Karpas-422 (cell line): ENCODE data around the gene METTL4. TPM values are rescaled to one million over a fixed set of nuclear protein-coding genes. Genes with fewer than 3 reads are reported as not detected.
"Not testable (repeated sequence)": the region's sequence is repeated elsewhere in the genome, so short reads cannot be mapped to it uniquely, and the experiment has no call there.

Source experiments
- DNase-seq: peaks from one replicate; pipeline ENCODE4 v3.0.0-alpha.2; 2015
- H2AFZ ChIP-seq: fragments of 200-600 bp; sonication (generic); 2 replicates; pipeline ENCODE4 v1.6.1; 2014; ENCODE audit warnings: antibody characterized with exemption, low read length, mixed read lengths
- H3K27ac ChIP-seq: fragments of 200-600 bp; sonication (generic); 2 replicates; pipeline ENCODE4 v1.5.1; 2014; ENCODE audit warnings: mild to moderate bottlenecking, low read length, moderate library complexity
- H3K27me3 ChIP-seq: fragments of 200-600 bp; sonication (generic); 2 replicates; pipeline ENCODE4 v1.6.1; 2014; ENCODE audit warnings: low read length, mixed read lengths
- H3K36me3 ChIP-seq: fragments of 200-600 bp; sonication (generic); 2 replicates; pipeline ENCODE4 v1.6.1; 2014; ENCODE audit warnings: low read length, mixed read lengths; ENCODE audit not compliant: insufficient read depth
- H3K4me1 ChIP-seq: fragments of 200-600 bp; sonication (generic); 2 replicates; pipeline ENCODE4 v1.6.1; 2014; ENCODE audit warnings: mild to moderate bottlenecking, low read length, mixed read lengths
- H3K4me2 ChIP-seq: fragments of 200-600 bp; sonication (generic); 2 replicates; pipeline ENCODE4 v1.6.1; 2014; ENCODE audit warnings: low read length, low read depth, mild to moderate bottlenecking; ENCODE audit not compliant: poor library complexity, severe bottlenecking
- H3K4me3 ChIP-seq: fragments of 200-600 bp; sonication (generic); 2 replicates; pipeline ENCODE4 v1.5.1; 2014; ENCODE audit warnings: mild to moderate bottlenecking, antibody characterized with exemption, low read length, mixed read lengths
- H3K79me2 ChIP-seq: fragments of 200-600 bp; sonication (generic); 2 replicates; pipeline ENCODE4 v1.6.1; 2014; ENCODE audit warnings: mild to moderate bottlenecking, low read length, mixed read lengths
- H3K9ac ChIP-seq: fragments of 200-600 bp; sonication (generic); 2 replicates; pipeline ENCODE4 v1.6.0; 2014; ENCODE audit warnings: low read length
- H3K9me2 ChIP-seq: fragments of 200-600 bp; sonication (generic), shearing (Covaris generic); replicated peaks from 2 replicates; pipeline ENCODE4 v1.6.0; 2014; ENCODE audit warnings: mild to moderate bottlenecking, low read length, moderate library complexity; ENCODE audit not compliant: insufficient read depth
- H3K9me3 ChIP-seq: fragments of 300-700, 200-600 bp; sonication (generic); 2 replicates; pipeline ENCODE4 v1.6.1; 2014; ENCODE audit warnings: low read length, mixed read lengths
- H4K20me1 ChIP-seq: fragments of 200-600 bp; sonication (generic); 2 replicates; pipeline ENCODE4 v1.6.1; 2014; ENCODE audit warnings: mild to moderate bottlenecking, antibody characterized with exemption, low read length, low read depth; ENCODE audit not compliant: insufficient read depth
- total RNA-seq: library from RNA; depleted of rRNA; stranded (reverse); fragments of >200 nt; shearing (Covaris generic); gene quantifications from 2 replicates; pipeline ENCODE4 v1.2.3, GENCODE V29; 2014; ENCODE audit warnings: low replicate concordance

METTL4 gene
- total RNA-seq, 1 experiment from 2014 or later, result 15.8 TPM

DNA sequence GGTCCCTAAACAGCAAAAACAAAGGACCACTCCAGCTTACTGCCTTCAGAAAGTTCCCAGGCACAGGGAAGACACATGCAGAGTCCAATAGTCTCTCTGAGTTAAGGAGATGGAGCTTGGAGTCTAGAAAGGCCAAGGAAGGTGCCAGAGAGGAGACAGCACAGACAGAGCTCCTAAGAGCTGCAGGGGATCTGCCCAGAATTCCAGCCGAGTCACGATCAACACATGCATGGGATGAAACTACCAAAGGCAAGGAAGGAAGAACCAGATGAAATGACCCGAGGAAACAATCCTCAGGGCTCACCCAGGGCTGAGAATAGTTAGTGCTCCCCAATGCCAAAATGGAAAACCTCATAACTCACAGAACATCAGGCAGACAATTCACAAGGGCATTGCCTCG is 15.4 kb downstream of the METTL4 start:
- H3K79me2 ChIP-seq, result no peaks in the 10 kb centered on the region
- H3K4me2 ChIP-seq, result no peak overlapping the region
- H3K27me3 ChIP-seq, result no peaks in the 10 kb centered on the region
- peak; percentile 33 for DNase-seq
- H3K4me1 ChIP-seq, result peaks cover 6% of the 10 kb centered on the region
- no peaks in the 10 kb centered on the region for H3K9me3 ChIP-seq
- no peaks in the 10 kb centered on the region for H3K9me2 ChIP-seq
- no peak overlapping the region for H3K9ac ChIP-seq
- H3K36me3 ChIP-seq, result no peaks in the 10 kb centered on the region
- H3K27ac ChIP-seq, result no peak overlapping the region
- no peaks in the 10 kb centered on the region for H4K20me1 ChIP-seq
- H3K4me3 ChIP-seq, result no peak overlapping the region
- no peak overlapping the region for H2AFZ ChIP-seq

- no peaks in the 10 kb centered on the region for H3K9me3 ChIP-seq
- no peak for DNase-seq
- no peaks in the 10 kb centered on the region for H3K9me2 ChIP-seq
- no peak overlapping the region for H3K27ac ChIP-seq
- no peaks in the 10 kb centered on the region for H3K36me3 ChIP-seq
- H3K9ac ChIP-seq, result no peak overlapping the region
- H3K4me3 ChIP-seq, result no peak overlapping the region
- H3K79me2 ChIP-seq, result no peaks in the 10 kb centered on the region
- no peak overlapping the region for H3K4me2 ChIP-seq
- H3K27me3 ChIP-seq, result no peaks in the 10 kb centered on the region
- no peak overlapping the region for H2AFZ ChIP-seq
- H3K4me1 ChIP-seq, result peaks cover 6% of the 10 kb centered on the region
- H4K20me1 ChIP-seq, result no peaks in the 10 kb centered on the region
Observed at GRCh38 chr18:2554696-2555095, 16.6 kb downstream of the METTL4 start.

GRCh38 chr18:2551425-2551824 is 19.9 kb downstream of the METTL4 start:
- Histone ChIP-seq H3K27me3 (no peaks in the 10 kb centered on the region), H3K4me2 (no peak overlapping the region), H3K4me1 (peaks cover 8% of the 10 kb centered on the region), H3K9me3 (no peaks in the 10 kb centered on the region), H4K20me1 (no peaks in the 10 kb centered on the region), H2AFZ (no peak overlapping the region), H3K27ac (no peak overlapping the region), H3K9me2 (no peaks in the 10 kb centered on the region), H3K36me3 (0 out of 2 replicates have a peak, but pooled peaks cover 5% of the 10 kb centered on the region), H3K9ac (no peak overlapping the region), H3K4me3 (no peak overlapping the region), H3K79me2 (no peaks in the 10 kb centered on the region)
- no peak for DNase-seq

DNA sequence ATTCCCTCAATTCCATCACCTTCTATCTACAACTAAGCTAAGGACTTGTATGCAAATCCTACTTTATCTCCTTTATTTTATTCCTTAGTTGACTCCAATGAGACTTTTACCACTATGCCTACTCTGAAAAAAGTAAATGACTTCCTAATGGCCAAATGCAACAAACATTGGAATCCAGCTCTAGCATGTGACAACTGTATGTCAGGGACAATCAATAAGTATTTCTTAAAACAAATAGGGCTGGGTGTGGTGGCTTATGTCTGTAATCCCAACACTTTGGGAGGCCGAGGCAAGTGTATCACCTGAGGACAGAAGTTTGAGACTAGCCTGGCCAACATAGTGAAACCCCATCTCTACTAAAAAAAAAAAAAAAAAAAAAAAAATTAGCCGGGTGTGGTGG is 21.8 kb downstream of the METTL4 start:
- DNase-seq, result no peak
- Histone ChIP-seq H3K9ac (no peak overlapping the region), H3K4me2 (no peak overlapping the region), H3K4me3 (no peak overlapping the region), H3K36me3 (peaks cover 11% of the 10 kb centered on the region; the same call in 1 of the 2 replicates), H2AFZ (no peak overlapping the region), H3K4me1 (peaks cover 8% of the 10 kb centered on the region), H3K27ac (no peak overlapping the region), H3K27me3 (no peaks in the 10 kb centered on the region), H3K9me3 (no peaks in the 10 kb centered on the region), H3K9me2 (no peaks in the 10 kb centered on the region), H3K79me2 (no peaks in the 10 kb centered on the region), H4K20me1 (no peaks in the 10 kb centered on the region)

- Histone ChIP-seq H3K9me3 (no peaks in the 10 kb centered on the region), H3K79me2 (no peaks in the 10 kb centered on the region), H3K27me3 (no peaks in the 10 kb centered on the region), H3K9me2 (no peaks in the 10 kb centered on the region), H2AFZ (peak overlapping the region; percentile 21; the same call in 1 of the 2 replicates), H3K27ac (no peak overlapping the region), H3K9ac (no peak overlapping the region), H3K36me3 (peaks cover 11% of the 10 kb centered on the region; the same call in 1 of the 2 replicates), H3K4me3 (no peak overlapping the region), H4K20me1 (no peaks in the 10 kb centered on the region), H3K4me2 (no peak overlapping the region), H3K4me1 (peaks cover 8% of the 10 kb centered on the region)
- peak; percentile 83 for DNase-seq
Observed at GRCh38 chr18:2547477-2548087, 23.7 kb downstream of the METTL4 start.

GRCh38 chr18:2545155-2545554 is 26.1 kb downstream of the METTL4 start:
- Histone ChIP-seq H3K36me3 (peaks cover 15% of the 10 kb centered on the region; the same call in 1 of the 2 replicates), H4K20me1 (0 out of 2 replicates have a peak, but pooled peaks cover 7% of the 10 kb centered on the region), H3K79me2 (no peaks in the 10 kb centered on the region), H2AFZ (no peak overlapping the region), H3K9ac (no peak overlapping the region), H3K4me3 (no peak overlapping the region), H3K27me3 (no peaks in the 10 kb centered on the region), H3K4me1 (peaks cover 12% of the 10 kb centered on the region), H3K4me2 (no peak overlapping the region), H3K27ac (no peak overlapping the region), H3K9me3 (no peaks in the 10 kb centered on the region), H3K9me2 (no peaks in the 10 kb centered on the region)
- DNase-seq, result no peak

GRCh38 chr18:2541925-2542563 is 29.3 kb downstream of the METTL4 start:
- H3K9me2 ChIP-seq, H3K79me2 ChIP-seq, H3K4me2 ChIP-seq, H3K27me3 ChIP-seq, H3K9ac ChIP-seq, H3K27ac ChIP-seq, H3K4me3 ChIP-seq, H3K9me3 ChIP-seq, H2AFZ ChIP-seq: not testable (repeated sequence)
- Histone ChIP-seq H3K4me1 (peaks cover 20% of the 10 kb centered on the region), H4K20me1 (0 out of 2 replicates have a peak, but pooled peaks cover 10% of the 10 kb centered on the region), H3K36me3 (peaks cover 19% of the 10 kb centered on the region)
- DNase-seq, result peak; percentile 77

GRCh38 chr18:2540575-2540974 is 30.7 kb downstream of the METTL4 start:
- Histone ChIP-seq H3K9me2 (no peaks in the 10 kb centered on the region), H2AFZ (no peak overlapping the region), H3K79me2 (no peaks in the 10 kb centered on the region), H3K36me3 (peaks cover 10% of the 10 kb centered on the region), H3K4me2 (no peak overlapping the region), H3K9me3 (no peaks in the 10 kb centered on the region), H3K27ac (no peak overlapping the region), H3K4me1 (peaks cover 33% of the 10 kb centered on the region), H3K9ac (no peak overlapping the region), H3K4me3 (no peak overlapping the region), H3K27me3 (no peaks in the 10 kb centered on the region), H4K20me1 (0 out of 2 replicates have a peak, but pooled peaks cover 10% of the 10 kb centered on the region)
- DNase-seq, result no peak
